COLO668 (cell line): ENCODE results near the gene SPTAN1.
A peak's percentile ranks its signal among the peaks of the same experiment; 100 is the strongest.

Source experiments
- DNase-seq: peaks from one replicate; lab custom pipeline; 2025; ENCODE audit not compliant: unreplicated experiment; lab: John Stamatoyannopoulos, UW

SPTAN1 gene

DNA sequence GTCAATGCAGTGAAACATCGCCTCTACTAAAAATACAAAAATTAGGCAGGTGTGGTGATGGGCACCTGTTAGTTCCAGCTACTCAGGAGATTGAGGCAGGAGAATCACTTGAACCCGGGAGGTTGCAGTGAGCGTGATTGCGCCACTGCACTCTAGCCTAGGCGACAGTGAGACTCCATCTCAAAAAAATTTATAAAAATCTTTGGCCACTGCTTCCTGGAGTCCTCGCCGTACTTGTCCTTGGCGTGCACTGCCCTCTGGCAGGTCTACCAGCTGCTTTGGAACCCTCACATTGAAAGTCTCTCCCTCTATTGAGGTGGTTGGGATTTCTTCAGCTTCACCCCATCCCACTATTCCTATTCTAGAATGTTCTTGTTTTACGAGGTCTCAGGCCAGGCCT lies 79.2 kb downstream of the SPTAN1 start:
- DNase-seq: no peak

DNA sequence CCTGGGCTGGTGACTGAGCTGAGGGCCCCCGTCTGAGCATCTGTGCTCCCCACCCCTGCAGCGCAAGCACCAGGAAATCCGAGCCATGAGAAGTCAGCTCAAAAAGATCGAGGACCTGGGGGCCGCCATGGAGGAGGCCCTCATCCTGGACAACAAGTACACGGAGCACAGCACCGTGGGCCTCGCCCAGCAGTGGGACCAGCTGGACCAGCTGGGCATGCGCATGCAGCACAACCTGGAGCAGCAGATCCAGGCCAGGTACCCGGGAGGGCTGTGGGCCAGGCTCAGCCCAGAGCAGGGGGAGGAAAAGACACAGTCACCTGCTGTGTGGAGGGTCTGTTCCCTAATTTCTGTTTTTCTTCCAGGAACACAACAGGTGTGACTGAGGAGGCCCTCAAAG lies 79.7 kb downstream of the SPTAN1 start:
- DNase-seq: no peak

GRCh38 chr9:128632486-128632885 lies 80.1 kb downstream of the SPTAN1 start:
- DNase-seq: no peak

GRCh38 chr9:128633057-128633456 lies 80.7 kb downstream of the SPTAN1 start:
- DNase-seq: no peak

DNA sequence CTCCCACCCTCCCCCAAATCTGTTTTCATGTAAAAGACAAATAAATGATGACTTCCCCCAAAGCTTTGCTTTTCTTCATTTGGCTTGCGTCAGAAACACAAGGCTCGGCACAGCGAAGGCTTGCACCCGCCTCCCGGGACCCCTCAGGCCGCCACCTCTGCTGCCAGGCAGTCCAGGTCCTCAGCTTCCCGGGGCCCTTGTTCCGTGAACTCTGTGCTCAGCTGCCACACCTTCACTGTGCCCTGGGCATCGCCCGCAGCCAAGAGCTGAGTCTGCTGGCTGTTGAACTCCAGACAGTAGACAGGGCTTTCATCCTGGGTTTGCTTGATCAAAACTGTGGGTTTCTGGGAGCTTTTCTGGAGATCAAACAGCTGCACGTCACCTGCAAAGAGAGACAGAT lies 81.2 kb downstream of the SPTAN1 start:
- no peak for DNase-seq

GRCh38 chr9:128634111-128634510 lies 81.7 kb downstream of the SPTAN1 start:
- no peak for DNase-seq

DNA sequence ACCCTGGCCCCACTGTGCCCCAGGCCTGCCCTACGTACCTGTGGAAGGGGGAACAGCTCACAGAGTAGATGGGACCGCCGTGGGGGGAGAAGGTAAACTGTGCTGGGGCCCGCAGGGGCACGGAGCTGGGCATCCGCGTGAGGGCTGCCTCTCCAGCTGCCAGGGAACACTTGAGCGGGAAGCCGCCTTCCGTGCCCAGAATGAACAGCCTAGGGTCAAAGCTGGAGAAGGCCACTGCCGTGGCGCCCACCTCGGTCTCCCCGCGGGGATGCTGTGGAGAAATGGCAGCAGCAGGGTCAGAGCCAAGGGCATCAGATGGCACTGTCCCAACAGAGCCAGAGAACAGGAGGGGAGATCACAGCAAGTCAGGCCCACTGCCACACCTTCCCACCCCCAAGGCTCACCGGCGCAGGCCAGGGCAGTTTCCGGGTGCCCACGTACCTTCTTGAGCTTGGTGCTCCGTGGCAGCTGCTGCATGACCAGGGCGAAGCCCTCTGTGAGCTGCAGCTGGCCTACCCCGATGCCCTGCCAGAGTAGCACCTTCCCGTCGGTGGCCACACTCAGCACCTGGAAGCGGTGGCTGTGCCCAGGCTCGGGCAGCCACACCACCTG lies 82.4 kb downstream of the SPTAN1 start:
- DNase-seq: no peak

DNA sequence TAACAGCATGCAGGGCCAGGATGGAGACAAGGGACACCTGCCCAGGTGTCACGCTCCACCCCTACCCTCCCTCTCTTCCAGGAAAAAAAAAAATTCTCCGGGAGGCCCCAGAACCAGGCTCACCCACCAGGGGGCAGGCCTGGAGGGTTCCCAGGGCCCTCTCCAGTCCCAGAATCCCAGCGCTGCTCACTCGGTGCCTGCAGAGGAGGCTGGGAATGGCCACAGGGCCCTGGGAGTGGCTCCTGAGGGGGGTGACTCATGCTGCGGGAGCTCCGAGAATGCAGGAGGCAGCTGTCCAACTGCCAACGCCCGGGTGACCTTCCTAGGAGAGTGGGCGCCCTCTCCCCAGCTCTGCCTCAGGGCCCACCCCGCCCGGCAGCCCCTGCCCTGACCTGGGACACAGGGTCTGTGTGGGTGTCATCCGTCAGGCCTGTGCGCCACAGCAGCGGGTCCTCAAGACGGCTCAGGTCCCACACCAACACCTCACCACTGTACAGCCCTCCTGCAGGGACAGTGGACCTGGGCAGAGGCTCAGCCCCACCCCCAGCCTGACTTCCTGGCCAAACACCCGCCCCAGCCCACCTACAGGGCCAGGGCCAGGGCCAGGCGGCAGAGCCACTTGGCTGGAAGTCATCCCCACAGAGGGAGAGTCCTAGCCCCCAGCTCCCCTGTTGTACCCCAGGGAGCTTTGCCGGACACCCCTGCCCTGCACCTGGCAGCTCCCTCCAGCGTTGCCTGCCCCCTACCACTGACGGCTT lies 83.1 kb downstream of the SPTAN1 start:
- DNase-seq: peak; percentile 95

DNA sequence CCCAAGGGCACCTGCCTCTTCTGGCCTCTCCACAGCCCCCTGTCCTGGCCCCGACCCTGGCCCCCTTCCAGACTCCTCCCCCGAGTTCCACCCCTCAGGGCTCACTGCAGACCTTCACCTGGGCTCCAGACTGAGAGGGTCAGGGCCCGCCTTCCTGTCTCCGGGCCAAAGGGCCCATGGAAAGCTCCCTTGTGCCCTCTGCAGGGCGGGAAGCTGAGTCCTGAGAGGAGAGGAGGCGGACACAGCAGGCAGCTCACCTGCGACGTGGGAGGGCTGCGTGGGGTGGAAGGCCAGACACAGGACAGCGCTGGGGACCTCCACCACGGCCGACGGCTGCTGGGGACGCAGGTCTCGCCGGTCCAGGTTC lies 83.6 kb downstream of the SPTAN1 start:
- DNase-seq: peak; percentile 50

DNA sequence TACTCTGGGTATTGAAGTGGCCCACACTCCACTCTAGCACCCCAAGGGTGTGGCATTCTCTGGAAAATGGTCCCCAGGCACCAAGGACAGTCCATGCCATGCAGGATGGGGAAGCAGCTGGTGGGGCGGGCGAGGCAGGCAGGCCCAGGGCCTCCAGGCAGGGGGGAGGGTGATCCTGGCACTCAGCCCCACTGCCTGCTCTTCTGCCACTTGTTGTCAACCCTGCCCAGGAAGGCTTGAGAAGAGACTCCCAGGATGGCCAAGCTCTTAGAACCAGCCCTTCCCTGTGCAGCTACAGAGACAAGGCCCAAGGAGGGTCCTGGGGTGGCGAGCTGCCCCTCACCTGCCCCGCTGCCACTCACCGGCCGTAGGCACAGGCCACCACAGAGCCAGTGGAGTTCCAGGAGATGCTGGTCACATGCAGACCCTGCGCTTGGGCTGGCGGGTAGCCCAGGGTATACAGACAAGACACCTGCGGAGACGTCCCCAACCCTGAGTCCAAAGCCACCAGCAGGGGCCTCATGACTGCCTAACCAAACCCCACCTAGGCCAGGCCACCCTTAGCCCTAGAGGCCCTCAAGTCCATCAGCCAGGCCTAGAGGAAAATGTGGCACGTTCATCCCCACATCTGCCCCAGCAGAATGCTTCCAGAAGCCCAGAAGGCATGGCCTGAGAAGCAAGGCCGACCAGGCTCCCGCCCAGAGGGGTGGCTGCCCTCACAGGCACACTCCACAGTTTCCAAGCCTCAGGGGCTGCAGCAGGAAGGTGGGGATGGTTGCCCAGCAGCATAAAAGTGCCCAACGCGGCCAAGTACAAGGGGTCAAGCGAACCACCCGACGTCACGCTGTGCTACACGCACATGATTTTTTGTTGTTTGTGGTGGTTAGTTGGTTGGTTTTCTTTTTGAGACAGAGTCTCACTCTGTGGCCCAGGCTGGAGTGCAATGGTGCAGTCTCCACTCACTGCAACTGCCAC lies 84.5 kb downstream of the SPTAN1 start:
- no peak for DNase-seq

DNA sequence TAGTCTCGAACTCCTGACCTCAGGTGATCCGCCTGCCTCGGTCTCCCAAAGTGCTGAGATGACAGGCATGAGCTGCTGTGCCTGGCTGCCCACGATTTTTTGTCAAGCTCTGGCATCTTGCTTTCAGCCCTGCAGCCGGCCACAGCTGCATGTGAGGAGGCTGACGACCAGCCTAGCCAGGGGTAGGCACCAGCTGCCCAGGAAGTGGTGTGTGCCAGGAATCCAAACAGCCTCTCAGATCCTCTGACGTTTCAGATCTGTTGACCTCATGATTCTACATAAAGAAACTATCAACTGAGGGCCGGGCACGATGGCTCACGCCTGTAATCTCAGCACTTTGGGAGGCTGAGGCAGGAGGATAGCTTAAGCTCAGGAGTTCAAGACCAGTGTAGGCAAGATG lies 85.3 kb downstream of the SPTAN1 start:
- DNase-seq: peak; percentile 13

- no peak for DNase-seq
Measured at GRCh38 chr9:128638580-128638979, 86.2 kb downstream of the SPTAN1 start.

DNA sequence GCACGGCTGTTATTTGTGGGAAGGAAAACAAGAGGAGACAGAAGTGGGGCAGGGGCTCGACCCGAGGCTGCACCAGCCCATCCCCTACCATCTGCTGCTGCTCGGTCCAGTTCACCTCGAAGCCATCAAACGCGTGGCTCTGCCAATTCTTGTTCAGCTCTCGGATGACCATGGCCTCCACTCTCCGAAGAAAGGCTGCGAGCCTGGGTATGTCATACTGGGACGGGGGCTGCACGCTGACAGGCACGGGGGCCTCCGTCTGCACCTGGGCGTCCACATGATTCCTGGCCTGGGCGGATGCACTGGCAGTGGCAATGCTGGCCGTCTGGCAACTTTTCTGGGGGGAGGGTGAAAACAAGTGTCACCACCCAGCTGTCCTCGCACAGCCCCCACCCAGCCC lies 88.2 kb downstream of the SPTAN1 start:
- no peak for DNase-seq

DNA sequence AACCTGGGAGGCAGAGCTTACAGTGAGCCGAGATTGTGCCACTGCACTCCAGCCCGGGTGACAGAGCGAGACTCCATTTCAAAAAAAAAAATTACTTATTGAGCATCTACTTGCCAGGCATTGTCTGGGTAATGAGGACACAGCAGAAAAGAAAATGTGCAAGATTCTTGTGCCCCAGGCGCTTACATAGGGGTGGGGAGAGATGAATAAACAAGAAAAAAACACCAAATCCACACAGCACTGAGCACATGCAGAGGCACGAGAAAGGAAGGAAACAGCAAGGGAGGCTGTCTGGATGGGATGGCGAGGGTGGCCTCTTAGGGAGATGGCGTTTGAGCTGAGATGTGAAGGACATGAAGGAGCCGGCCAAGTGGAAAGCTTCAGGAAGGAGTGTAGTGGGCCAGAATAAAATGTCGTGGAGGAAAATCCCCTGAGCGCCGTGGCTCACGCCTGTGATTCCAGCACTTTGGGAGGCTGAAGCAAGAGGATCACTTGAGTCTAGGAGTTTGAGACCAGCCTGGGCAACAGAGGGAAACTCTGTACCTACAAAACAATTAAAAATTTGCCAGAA lies 90.4 kb downstream of the SPTAN1 start:
- DNase-seq: no peak

- DNase-seq: no peak
Measured at GRCh38 chr9:128643519-128644300, 91.3 kb downstream of the SPTAN1 start.

GRCh38 chr9:128648206-128648605 lies 95.8 kb downstream of the SPTAN1 start:
- DNase-seq: peak; percentile 37

- DNase-seq: no peak
Measured at GRCh38 chr9:128651798-128652197, 99.4 kb downstream of the SPTAN1 start.

GRCh38 chr9:128653908-128654307 lies 101.5 kb downstream of the SPTAN1 start:
- no peak for DNase-seq

GRCh38 chr9:128654481-128654880 lies 102.1 kb downstream of the SPTAN1 start:
- no peak for DNase-seq
